ENCODE data around the gene HBA2. TPM values are rescaled to one million over a fixed set of nuclear protein-coding genes. Genes with fewer than 3 reads are reported as not detected.

The HBA2 gene
- total and polyA plus RNA-seq, 9 of the 15 experiments (the other 6 are each of a cell fraction or from before 2014, with no cell fraction given): 40.4 to 853 (median 286) TPM

- no peak for TF ChIP-seq CHD7 (IDR thresholded peaks at IDR 0.05; ENCODE audit: low read depth, low read length)
- no peak for TF ChIP-seq CBFA2T3 (IDR thresholded peaks at IDR 0.05)
- no peak for TF ChIP-seq POLR2H (tag; IDR thresholded peaks at IDR 0.05; ENCODE audit: low read depth)
- TF ChIP-seq ZNF347 (CRISPR knock-in tag; IDR thresholded peaks at IDR 0.05; ENCODE audit: low read depth): no peak
- TF ChIP-seq SRSF9 (IDR thresholded peaks at IDR 0.05; ENCODE audit: borderline replicate concordance, low read depth, low read length): no peak
- TF ChIP-seq, protein P1, sequence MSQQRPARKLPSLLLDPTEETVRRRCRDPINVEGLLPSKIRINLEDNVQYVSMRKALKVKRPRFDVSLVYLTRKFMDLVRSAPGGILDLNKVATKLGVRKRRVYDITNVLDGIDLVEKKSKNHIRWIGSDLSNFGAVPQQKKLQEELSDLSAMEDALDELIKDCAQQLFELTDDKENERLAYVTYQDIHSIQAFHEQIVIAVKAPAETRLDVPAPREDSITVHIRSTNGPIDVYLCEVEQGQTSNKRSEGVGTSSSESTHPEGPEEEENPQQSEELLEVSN (IDR thresholded peaks at IDR 0.05; ENCODE audit: borderline replicate concordance in 1 of 2, extremely low read depth in 1 of 2, insufficient read depth in 1 of 2, insufficient read length in 1 of 2, low read depth in 1 of 2, low read length in 1 of 2, poor library complexity in 1 of 2, severe bottlenecking in 1 of 2): peak in 1 of 2 experiments; percentile 74
- peak; percentile 64 for TF ChIP-seq DACH1 (IDR thresholded peaks at IDR 0.05; ENCODE audit: partially characterized antibody)
- TF ChIP-seq HDAC1 (IDR thresholded peaks at IDR 0.05): peak in 1 of 2 experiments; percentile 78; a peak in 2 of 4 replicates
- no peak for TF ChIP-seq NFATC3 (IDR thresholded peaks at IDR 0.05)
- TF ChIP-seq, protein P2, sequence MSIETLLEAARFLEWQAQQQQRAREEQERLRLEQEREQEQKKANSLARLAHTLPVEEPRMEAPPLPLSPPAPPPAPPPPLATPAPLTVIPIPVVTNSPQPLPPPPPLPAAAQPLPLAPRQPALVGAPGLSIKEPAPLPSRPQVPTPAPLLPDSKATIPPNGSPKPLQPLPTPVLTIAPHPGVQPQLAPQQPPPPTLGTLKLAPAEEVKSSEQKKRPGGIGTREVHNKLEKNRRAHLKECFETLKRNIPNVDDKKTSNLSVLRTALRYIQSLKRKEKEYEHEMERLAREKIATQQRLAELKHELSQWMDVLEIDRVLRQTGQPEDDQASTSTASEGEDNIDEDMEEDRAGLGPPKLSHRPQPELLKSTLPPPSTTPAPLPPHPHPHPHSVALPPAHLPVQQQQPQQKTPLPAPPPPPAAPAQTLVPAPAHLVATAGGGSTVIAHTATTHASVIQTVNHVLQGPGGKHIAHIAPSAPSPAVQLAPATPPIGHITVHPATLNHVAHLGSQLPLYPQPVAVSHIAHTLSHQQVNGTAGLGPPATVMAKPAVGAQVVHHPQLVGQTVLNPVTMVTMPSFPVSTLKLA (conservative IDR thresholded peaks at IDR 0.05): peak; percentile 75 to 86
- no peak for TF ChIP-seq NR1H2 (CRISPR knock-in tag; IDR thresholded peaks at IDR 0.05)
- TF ChIP-seq CHD1 (IDR thresholded peaks at IDR 0.05; ENCODE audit: low read length): no peak
- peak; percentile 56; the same call in 1 of the 2 replicates for TF ChIP-seq ZNF263 (CRISPR knock-in tag; IDR thresholded peaks at IDR 0.05; ENCODE audit: borderline replicate concordance)
- no peak for TF ChIP-seq ZC3H11A (IDR thresholded peaks at IDR 0.05; ENCODE audit: low read depth, low read length)
- no peak for TF ChIP-seq RBM22 (IDR thresholded peaks at IDR 0.05; ENCODE audit: low read depth, low read length, poor library complexity, severe bottlenecking)
Measured at GRCh38 chr16:177394-177822, 4.7 kb downstream of the HBA2 start (continued).
